GM21723 (cell line): ENCODE data around the gene MSH4.
"Not testable (repeated sequence)": the region's sequence is repeated elsewhere in the genome, so short reads cannot be mapped to it uniquely, and the experiment has no call there.

Experiments used
- ATAC-seq: cut with Tn5 transposase; IDR thresholded peaks from one replicate; pipeline ENCODE4 v1.9.1; 2021; ENCODE audit warnings: mild to moderate bottlenecking, moderate library complexity; ENCODE audit not compliant: unreplicated experiment

MSH4 gene

GRCh38 chr1:75795703-75796193 lies 934 bp upstream of the MSH4 start:
- ATAC-seq = no peak

DNA sequence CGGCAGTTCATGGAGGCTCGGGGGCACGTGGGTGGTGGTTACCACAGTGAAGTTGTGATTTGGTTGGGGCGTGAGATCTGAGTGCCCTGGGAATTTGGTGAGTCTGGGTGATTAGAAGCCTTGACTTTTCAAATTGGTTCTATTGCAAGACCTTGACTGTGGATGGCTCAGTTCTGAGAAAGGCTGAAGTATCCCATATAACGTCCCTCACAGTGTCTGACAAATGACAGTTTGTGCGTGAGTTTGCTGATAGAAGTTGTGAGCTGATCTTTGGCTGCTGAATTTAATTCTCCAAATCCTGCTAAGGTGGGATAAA lies 549 bp downstream of the MSH4 start:
- no peak for ATAC-seq

DNA sequence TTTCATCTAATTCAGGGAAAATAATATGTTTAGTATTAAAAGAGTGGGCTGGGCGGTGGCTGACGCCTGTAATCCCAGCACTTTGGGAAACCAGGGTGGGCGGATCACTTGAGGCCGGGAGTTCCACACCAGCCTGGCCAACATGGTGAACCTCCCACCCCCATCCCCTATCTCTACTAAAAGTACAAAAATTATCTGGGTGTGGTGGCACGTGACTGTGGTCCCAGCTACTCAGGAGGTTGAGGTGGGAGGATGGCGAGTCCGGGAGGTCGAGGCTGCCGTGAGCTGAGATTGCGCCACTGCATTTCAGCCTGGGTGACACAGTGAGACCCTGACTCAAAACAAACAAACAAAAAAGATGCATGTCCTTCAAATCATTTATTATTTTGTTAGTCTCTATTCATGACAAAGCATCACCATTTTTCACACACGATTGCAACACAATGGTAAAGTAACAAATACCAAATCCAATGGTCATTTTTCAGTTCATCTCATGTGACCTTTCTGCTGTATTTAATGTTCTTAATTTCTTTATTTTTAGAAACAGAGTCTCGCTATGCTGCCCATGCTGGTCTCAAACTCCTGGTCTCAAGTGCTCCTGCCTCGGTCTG lies 1.0 kb downstream of the MSH4 start:
- ATAC-seq = no peak

GRCh38 chr1:75801480-75801879 lies 4.8 kb downstream of the MSH4 start:
- not testable (repeated sequence) for ATAC-seq

DNA sequence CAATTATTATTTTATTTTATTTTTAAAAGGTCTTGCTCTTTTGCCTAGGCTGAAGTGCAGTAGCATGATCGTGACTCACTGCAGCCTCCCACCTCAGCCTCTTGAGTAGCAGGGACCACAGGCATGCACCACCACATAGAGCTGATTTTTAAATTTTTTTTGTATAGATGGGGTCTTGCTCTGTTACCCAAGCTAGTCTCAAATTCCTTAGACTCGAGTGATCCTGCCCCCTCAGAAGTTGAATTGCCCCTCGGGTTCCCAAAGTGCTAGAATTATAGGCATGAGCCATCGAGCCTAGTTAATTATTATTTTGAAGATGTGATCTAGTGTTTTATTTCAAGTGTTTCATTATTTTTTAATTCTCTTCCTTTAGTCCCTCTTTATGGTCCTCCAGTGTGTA lies 12.2 kb downstream of the MSH4 start:
- ATAC-seq = no peak

GRCh38 chr1:75810113-75810512 lies 13.4 kb downstream of the MSH4 start:
- not testable (repeated sequence) for ATAC-seq

DNA sequence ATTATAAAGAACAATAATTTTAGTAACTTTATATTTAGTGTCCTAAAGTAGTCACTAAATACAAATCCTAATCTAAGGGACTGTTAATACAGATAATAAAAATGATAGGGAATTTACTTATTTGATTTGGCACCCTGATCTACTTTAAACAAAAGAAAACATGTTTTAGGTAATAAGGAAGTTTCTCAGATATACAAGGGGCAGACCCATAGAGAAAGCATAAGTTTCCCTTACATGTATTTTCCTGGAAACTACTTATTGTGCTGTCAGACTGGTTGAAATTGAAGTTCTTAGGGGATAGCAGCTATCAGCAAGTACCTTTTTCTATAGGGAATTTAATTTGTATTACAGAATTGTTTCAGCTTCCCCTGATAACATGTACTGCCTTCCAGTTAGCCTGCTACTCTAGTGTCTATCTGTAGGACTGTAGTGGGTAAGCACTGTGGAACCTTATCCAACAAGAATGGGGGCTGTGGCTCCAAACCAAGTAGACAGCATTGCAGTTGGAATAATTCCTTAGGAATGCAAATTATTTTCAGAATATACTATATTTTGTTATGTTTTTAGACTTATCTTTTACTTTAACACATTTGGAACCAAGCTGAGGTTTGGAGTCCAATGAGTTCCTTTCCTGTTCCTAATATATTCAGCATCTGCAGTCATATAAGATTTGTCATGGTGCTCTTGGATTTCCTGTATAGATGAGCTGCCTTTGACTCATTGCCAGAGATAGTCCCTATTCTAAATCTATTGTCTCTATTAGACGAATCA lies 14.7 kb downstream of the MSH4 start:
- ATAC-seq = no peak

GRCh38 chr1:75812065-75812464 lies 15.4 kb downstream of the MSH4 start:
- ATAC-seq = no peak

GRCh38 chr1:75823596-75823995 lies 26.9 kb downstream of the MSH4 start:
- ATAC-seq = not testable (repeated sequence)

DNA sequence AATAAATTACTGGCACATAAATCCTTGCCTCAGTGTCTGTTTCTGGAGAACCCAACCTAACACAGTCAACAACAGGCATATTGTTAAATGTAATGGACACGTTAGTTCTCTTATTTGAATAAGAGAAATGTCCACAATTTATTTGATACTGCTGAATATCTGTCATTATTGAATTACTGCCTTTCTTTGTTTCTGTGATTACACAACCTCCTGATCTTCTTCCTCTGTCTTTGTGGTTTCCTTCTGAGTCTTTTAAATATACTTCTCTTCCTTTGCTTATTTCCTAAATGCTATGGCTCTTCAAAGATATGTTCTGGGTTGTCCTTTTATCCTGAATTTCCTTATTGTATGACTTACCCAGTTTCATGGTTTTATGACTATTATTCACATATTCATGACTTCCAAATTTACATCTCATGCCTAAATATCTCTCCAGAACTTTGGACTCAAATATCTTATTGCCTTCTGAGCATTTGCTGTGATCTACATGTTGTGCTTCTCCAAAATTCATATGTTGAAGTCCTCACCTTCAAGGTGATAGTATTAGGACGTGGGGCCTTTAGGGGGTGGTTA lies 39.9 kb downstream of the MSH4 start:
- ATAC-seq = no peak

DNA sequence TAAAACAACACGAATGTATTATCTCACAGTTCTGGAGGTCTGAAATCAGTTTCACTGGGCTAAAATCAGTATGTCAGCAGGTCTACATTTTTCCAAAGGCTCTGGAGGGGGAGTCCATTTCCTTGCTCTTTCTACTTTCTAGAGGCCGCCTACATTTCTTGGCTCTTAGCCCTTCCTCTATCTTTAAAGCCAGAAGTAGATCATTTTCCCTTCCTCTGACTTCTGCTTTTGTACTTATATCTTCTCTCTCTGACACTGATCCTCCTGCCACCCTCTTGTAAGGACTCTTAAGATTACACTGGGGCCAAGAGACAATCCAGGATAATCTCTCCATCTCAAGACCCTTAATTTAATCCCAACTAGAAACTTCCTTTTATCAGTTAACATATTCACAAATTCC lies 41.4 kb downstream of the MSH4 start:
- no peak for ATAC-seq

DNA sequence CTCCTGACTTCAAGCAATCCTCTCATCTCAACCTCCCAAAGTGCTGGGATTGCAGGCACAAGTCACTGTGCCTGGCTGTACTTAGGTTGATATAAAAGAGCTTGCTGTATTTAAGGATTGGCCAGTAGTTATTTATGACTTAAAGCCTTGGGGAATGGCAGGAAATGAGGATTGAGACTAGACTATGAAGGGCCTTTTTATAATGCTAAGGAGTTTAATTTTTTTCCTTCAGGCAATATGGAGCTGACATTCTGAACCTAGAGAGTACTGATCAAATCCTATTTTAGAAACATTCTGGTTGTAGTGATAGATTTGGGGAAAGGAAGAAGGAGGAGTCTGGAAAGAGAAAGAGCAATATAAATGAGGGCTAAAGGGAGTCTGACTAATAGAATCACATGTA lies 44.7 kb downstream of the MSH4 start:
- ATAC-seq = no peak

- ATAC-seq = no peak
Observed at GRCh38 chr1:75845576-75845975, 48.9 kb downstream of the MSH4 start.

GRCh38 chr1:75855010-75855409 lies 58.3 kb downstream of the MSH4 start:
- ATAC-seq = no peak

DNA sequence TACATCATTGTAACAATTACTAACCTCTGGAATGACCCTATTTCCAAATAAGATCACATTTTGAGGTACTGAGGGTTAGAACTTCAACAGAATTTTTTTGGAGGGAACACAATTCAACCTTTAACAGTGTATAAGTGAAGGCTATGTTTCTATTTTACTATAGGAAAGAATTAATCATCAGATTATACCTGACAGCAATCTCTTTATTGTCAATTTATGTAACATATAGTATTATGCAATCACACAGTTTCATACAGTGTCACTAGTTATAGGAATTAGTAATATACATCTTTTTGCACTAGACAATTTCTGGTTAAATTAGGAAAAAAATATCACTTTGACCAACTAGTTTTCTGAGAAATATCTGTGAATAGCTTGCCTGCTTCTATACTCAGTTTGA lies 59.1 kb downstream of the MSH4 start:
- no peak for ATAC-seq

GRCh38 chr1:75861831-75862230 lies 65.1 kb downstream of the MSH4 start:
- ATAC-seq = no peak

- ATAC-seq = no peak
Observed at GRCh38 chr1:75870951-75871350, 74.3 kb downstream of the MSH4 start.

DNA sequence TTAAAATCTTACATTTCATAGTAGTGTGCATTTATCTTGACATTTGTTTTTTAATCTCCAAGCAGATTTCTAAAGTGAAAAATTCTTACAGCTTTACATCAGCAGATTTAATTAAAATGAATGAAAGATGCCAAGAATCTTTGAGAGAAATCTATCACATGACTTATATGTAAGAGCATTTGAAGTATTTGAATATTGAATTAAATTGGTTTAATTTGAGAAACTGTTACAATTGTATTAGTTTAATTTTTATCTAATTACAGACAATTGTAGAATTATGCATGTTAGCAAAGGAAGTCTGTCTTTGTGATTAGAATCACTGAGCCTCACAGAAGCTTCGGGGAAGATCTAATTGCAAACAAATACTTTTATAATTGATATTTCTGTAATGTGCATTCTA lies 83.3 kb downstream of the MSH4 start:
- no peak for ATAC-seq

DNA sequence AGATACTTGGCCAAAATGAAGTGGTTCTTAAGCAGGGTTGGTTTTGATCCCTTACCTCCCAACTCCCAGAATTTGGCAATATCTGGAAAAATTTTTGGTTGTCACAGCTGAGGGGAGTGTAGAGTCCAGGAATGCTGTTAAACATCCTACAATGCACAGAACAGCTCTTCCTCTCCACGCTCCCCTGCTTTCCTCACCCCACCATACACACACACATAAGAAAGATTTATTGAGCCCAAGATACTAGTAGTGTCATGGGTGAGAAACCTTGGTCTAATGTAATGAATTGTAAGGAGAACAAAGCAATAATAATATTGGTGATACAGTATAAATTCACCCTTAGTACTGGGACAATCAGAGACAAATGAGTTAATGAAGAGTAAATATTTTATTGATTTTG lies 87.8 kb downstream of the MSH4 start:
- no peak for ATAC-seq

- no peak for ATAC-seq
Observed at GRCh38 chr1:75901371-75901770, 104.7 kb downstream of the MSH4 start.

DNA sequence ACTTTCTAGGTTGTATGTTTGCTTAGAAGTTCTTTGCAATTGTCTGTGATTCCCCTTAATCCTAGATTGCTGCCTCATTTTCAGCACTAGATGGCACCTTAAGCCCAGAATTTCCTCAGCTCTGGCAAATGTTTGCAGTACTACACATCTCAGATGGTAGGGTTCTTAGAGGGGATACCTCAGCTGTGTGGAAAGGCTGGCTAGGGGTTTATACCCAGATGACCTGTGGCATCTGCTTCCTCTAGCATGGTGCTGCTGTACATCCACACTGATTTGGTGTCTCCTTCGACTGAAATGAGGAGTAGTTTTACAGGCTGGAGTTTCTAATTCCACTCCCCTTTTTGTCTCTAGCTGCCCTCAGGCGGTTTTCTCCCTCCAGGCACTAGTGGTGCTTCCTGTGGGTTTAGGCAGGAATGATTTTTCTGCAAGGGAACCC lies 112.1 kb downstream of the MSH4 start:
- ATAC-seq = peak; percentile 74

DNA sequence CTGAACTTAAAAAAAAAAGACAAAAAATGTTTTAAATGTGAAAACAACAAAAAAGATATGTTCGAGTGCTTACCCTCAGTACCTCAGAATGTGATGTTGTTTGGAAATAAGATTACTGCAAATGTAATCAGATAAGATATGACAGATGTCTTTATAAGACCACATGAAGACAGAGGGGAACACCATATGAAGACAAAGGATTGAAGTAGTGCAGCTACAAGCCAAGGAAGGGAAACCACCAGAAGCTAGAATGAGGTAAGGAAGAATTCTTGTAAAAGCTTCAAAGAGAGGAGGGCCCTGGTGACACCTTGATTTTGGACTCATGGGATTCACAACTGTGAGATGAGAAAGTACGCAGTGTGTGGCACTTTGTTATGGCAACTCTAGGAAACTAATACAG lies 120.2 kb downstream of the MSH4 start:
- ATAC-seq = no peak
